HG03575 (cell line): ENCODE measurements around the gene LMNA.
"Not testable (repeated sequence)": the region's sequence is repeated elsewhere in the genome, so short reads cannot be mapped to it uniquely, and the experiment has no call there.

Experiments used
- ATAC-seq: cut with Tn5 transposase; IDR thresholded peaks from one replicate; pipeline ENCODE4 v1.9.1; 2021; ENCODE audit not compliant: unreplicated experiment, insufficient number of reproducible peaks, low FRiP score; ENCODE audit errors: extremely low read depth

The LMNA gene

DNA sequence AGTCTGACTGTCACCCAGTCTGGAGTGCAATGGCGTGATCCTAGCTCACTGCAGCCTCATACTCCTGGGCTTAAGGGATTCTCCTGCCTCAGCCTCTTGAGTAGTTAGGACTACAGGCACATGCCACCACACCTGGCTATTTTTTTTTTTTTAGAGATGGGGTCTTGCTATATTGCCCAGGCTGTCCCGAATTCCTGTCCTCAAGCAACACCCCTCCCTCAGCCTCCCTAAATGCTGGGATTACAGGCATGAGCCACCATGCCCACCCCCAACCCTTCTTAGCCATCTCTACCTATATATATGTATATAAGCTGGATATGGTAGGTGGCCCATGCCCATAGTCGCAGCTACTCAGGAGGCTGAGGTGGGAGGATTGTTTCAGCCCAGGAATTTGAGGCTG, 66.0 kb downstream of the LMNA start:
- no peak for ATAC-seq

DNA sequence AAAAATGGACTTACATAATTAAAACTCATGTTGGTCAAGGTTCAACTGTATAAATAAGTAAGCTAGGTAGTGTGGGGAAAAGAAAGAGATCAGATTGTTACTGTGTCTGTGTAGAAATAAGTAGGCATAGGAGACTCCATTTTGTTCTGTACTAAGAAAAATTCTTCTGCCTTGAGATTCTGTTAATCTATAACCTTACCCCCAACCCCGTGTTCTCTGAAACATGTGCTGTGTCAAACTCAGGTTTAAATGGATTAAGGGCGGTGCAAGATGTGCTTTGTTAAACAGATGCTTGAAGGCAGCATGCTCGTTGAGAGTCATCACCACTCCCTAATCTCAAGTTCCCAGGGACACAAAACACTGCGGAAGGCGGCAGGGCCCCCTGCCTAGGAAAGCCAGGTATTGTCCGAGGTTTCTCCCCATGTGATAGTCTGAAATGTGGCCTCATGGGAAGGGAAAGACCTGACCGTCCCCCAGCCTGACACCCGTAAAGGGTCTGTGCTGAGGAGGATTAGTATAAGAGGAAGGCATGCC, 66.9 kb downstream of the LMNA start:
- not testable (repeated sequence) for ATAC-seq

DNA sequence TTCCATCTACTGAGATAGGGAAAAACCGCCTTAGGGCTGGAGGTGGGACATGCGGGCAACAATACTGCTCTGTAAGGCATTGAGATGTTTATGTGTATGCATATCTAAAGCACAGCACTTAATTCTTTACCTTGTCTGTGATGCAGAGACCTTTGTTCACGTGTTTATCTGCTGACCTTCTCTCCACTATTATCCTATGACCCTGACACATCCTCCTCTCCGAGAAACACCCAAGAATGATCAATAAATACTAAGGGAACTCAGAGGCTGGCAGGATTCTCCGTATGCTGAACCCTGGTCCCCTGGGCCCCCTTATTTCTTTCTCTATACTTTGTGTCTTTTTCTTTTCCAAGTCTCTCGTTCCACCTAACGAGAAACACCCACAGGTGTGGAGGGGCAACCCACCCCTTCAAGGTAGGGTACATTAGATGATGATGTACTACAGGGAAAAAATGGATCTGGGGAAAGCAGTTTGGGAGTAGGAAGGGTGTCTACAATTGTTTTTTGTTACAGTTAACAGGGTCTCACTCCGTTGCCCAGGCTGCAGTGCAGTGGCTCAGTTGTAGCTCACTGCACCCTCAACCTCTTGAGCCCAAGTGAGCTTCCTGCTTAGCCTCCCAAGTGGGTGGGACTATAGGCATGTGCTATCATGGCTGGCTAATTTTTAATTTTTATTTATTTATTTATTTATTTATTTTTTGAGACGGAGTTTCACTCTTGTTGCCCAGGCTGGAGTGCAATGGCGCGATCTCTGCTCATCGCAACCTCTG, 67.7 kb downstream of the LMNA start:
- ATAC-seq: not testable (repeated sequence)

DNA sequence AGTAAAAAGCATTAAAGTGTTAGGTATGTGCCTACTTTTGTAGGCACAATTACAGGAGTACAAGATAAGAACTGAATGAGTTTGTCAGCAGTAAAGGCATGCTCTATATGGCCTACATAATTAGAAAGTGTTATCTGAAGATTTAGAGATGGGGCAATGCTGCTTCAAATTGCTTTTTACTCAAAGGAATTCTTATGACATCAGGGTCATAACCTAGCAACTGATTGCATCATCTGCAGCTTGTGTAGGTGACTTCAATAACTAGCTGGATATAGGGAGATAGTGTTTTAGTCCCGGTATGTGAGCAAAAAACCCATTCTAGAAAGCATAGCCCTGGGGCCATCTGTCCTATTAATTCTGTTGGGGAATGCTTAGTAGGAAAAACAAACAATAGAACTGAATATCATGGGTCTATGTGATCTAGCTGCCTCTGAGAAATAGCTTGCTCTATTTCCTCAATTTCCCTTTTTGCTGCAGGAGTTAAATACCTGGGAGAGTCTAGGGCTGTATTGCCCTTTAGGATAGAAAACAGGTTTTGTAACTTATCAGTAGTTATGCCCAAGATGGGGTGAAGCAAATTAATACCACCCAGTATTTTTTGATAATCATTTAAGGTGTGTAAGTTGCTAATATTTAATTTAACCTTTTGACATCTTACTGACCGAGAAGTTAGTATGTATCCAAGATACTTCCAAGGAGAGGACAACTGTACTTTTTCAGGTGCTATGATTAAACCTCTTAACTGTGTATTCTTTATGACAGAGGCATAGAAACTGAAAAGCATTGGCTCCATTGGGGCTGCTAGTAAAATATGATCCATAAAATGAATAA, 72.1 kb downstream of the LMNA start:
- ATAC-seq: not testable (repeated sequence)
